Spleen (tissue), 7 donors: ENCODE data around the gene FUT4.

Experiments
- POLR2AphosphoS5 ChIP-seq, 3 donors: sonication (generic); formaldehyde crosslinking; IDR thresholded peaks; one replicate each; pipeline ENCODE4 v1.5.1; 2017; ENCODE audit warnings: antibody characterized with exemption in 3 of 3
- TF ChIP-seq, protein P1 (sequence below), 11 experiments: fragments of 200-600 bp in 7 of 11; fragments of 450-650 bp in 4 of 11; sonication (generic) in 4 of 11; IDR thresholded peaks in 8 of 11; conservative IDR thresholded peaks in 3 of 11; 1 replicate in 7 of 11; 2 replicates in 4 of 11; pipeline versions ENCODE4 v1.4.0 to v1.8.0; 2016 to 2021; ENCODE audit warnings: antibody characterized with exemption in 11 of 11, inconsistent platforms in 4 of 11, mild to moderate bottlenecking in 1 of 11
- donor health status: DM: no; HTN: no; CAD: no; lungs with moderate emphysema.
- donor health status: DM: no; HTN: no; CAD: no.
- donor health status: DM: no; HTN: no; CAD: no.

DNA sequence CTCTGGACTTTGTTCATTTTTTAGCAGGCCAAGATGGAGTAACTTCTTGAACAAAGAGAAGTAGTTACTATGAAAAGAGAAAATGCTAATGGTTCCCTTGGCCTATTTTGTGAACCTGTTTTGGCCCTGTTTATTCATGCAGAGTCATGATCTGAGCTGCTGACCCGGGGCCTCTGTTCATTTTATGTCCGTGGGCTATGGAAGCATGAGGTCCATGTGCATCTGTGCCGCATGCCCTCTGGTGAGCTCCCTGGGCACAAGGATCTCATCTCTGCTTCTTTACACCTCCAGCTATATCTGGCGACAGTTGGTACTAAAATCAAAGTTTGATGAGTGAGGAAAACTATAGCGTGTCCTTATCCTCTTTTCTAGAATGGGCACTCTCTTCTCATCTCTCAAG lies 24.5 kb downstream of the FUT4 start:
- TF ChIP-seq, protein P1, sequence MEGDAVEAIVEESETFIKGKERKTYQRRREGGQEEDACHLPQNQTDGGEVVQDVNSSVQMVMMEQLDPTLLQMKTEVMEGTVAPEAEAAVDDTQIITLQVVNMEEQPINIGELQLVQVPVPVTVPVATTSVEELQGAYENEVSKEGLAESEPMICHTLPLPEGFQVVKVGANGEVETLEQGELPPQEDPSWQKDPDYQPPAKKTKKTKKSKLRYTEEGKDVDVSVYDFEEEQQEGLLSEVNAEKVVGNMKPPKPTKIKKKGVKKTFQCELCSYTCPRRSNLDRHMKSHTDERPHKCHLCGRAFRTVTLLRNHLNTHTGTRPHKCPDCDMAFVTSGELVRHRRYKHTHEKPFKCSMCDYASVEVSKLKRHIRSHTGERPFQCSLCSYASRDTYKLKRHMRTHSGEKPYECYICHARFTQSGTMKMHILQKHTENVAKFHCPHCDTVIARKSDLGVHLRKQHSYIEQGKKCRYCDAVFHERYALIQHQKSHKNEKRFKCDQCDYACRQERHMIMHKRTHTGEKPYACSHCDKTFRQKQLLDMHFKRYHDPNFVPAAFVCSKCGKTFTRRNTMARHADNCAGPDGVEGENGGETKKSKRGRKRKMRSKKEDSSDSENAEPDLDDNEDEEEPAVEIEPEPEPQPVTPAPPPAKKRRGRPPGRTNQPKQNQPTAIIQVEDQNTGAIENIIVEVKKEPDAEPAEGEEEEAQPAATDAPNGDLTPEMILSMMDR (IDR thresholded peaks at IDR 0.05 in 8 of 11, conservative IDR thresholded peaks at IDR 0.05 in 3 of 11), result no peak
- TF ChIP-seq POLR2AphosphoS5 (IDR thresholded peaks at IDR 0.05), result no peak
